ENCODE measurements around the gene AP2A2. TPM values are rescaled to one million over a fixed set of nuclear protein-coding genes. Genes with fewer than 3 reads are reported as not detected.

Gene AP2A2
- polyA plus RNA-seq, 3 donors, result 5.7 to 61.0 (median 8.2) TPM

DNA sequence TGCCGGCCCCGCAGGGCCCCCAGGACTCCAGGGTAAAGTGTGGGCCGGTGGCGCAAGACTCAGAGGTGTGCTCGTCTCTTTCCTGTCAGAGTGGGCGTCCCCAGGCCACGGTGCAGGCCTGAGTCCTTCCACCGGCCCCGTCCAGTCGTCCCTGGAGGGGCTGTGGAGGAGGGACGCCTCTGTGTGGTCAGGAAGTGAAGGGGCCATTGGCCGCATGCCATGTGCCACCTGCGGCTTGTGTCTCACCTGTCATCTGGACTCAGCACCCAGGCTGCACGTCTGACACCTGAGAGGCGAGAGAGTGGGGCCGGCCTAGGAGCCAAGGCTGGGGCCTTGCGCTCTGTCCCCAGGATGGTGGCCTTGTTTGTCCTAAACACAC is 85.6 kb downstream of the AP2A2 start:
- Histone ChIP-seq H3K27ac (ENCODE audit: low read depth in 1 of 2, low read length in 2 of 2) (no peak overlapping the region), H3K27me3 (ENCODE audit: control insufficient read depth in 2 of 2, insufficient read depth in 2 of 2, low read length in 2 of 2) (no peaks in the 10 kb centered on the region), H3K9ac (ENCODE audit: insufficient read depth, low read length, poor library complexity, severe bottlenecking) (no peak overlapping the region), H3K4me2 (replicated peaks; ENCODE audit: extremely low read depth, low read length, poor library complexity, severe bottlenecking) (no peak overlapping the region), H4K20me1 (ENCODE audit: insufficient read depth, low read length) (no peaks in the 10 kb centered on the region), H2AFZ (ENCODE audit: insufficient read depth, low read depth, low read length, poor library complexity, severe bottlenecking) (no peak overlapping the region), H3K9me3 (replicated peaks in 1 of 2; ENCODE audit: control insufficient read depth in 1 of 2, insufficient read depth in 1 of 2, low read length in 2 of 2) (no peaks in the 10 kb centered on the region), H3K4me3 (replicated peaks in 1 of 3; ENCODE audit: low read depth in 2 of 3, low read length in 3 of 3) (no peak overlapping the region), H3K4me1 (ENCODE audit: control insufficient read depth in 1 of 2, insufficient read depth in 2 of 2, low read length in 2 of 2) (no peaks in the 10 kb centered on the region), H3K36me3 (replicated peaks in 1 of 2; ENCODE audit: control insufficient read depth in 1 of 2, insufficient read depth in 2 of 2, low read length in 2 of 2) (peaks cover 45 to 56% of the 10 kb centered on the region in 2 donors), H3K79me2 (ENCODE audit: insufficient read depth, low read length) (no peaks in the 10 kb centered on the region)
- WGBS (ENCODE audit: insufficient coverage), result 91% methylated on average over 16 of the region's 17 CpGs
- no peak overlapping the region for H3K4me3 Mint-ChIP-seq
- H3K36me3 Mint-ChIP-seq, result peaks cover 48 to 51% of the 10 kb centered on the region in 2 donors
- H3K27ac Mint-ChIP-seq, result no peak overlapping the region
- TF ChIP-seq, protein P1, sequence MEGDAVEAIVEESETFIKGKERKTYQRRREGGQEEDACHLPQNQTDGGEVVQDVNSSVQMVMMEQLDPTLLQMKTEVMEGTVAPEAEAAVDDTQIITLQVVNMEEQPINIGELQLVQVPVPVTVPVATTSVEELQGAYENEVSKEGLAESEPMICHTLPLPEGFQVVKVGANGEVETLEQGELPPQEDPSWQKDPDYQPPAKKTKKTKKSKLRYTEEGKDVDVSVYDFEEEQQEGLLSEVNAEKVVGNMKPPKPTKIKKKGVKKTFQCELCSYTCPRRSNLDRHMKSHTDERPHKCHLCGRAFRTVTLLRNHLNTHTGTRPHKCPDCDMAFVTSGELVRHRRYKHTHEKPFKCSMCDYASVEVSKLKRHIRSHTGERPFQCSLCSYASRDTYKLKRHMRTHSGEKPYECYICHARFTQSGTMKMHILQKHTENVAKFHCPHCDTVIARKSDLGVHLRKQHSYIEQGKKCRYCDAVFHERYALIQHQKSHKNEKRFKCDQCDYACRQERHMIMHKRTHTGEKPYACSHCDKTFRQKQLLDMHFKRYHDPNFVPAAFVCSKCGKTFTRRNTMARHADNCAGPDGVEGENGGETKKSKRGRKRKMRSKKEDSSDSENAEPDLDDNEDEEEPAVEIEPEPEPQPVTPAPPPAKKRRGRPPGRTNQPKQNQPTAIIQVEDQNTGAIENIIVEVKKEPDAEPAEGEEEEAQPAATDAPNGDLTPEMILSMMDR (IDR thresholded peaks at IDR 0.05), result no peak
- DNase-seq, result no peak
- H3K9me3 Mint-ChIP-seq, result peaks cover 0 to 4% (median 0%) of the 10 kb centered on the region in 7 donors
- H3K4me1 Mint-ChIP-seq, result no peaks in the 10 kb centered on the region
- intact Hi-C loops (cut with micrococcal nuclease), result no loop called here
- no peaks in the 10 kb centered on the region for H3K27me3 Mint-ChIP-seq (ENCODE audit: low read depth in 3 of 3)

DNA sequence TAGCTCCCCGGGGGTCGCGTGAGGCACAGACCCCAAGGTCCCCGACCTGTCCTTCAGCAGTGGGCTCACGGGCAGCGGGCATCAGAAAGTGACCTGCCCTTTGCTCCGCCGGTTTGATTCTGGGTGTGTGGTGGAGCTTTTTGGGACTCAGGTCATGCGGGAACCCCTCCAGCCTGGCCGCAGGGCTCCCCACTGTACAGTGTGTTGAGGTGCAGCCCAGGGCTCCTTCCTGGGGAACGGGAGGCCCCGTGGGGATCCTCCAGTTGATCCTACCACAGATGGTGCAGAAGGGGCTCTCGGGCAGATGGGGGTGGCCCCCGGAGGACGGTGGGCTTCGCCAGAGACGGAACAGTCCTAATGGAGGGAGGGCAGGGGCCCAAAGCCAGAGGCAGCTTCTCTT is 86.6 kb downstream of the AP2A2 start:
- Histone ChIP-seq H3K27me3 (ENCODE audit: control insufficient read depth in 2 of 2, insufficient read depth in 2 of 2, low read length in 2 of 2) (no peaks in the 10 kb centered on the region), H3K27ac (ENCODE audit: low read depth in 1 of 2, low read length in 2 of 2) (no peak overlapping the region), H3K79me2 (ENCODE audit: insufficient read depth, low read length) (no peaks in the 10 kb centered on the region), H3K4me1 (ENCODE audit: control insufficient read depth in 1 of 2, insufficient read depth in 2 of 2, low read length in 2 of 2) (no peaks in the 10 kb centered on the region), H3K4me2 (replicated peaks; ENCODE audit: extremely low read depth, low read length, poor library complexity, severe bottlenecking) (no peak overlapping the region), H3K36me3 (replicated peaks in 1 of 2; ENCODE audit: control insufficient read depth in 1 of 2, insufficient read depth in 2 of 2, low read length in 2 of 2) (peaks cover 39 to 46% of the 10 kb centered on the region in 2 donors), H2AFZ (ENCODE audit: insufficient read depth, low read depth, low read length, poor library complexity, severe bottlenecking) (no peak overlapping the region), H3K4me3 (replicated peaks in 1 of 3; ENCODE audit: low read depth in 2 of 3, low read length in 3 of 3) (no peak overlapping the region), H3K9me3 (replicated peaks in 1 of 2; ENCODE audit: control insufficient read depth in 1 of 2, insufficient read depth in 1 of 2, low read length in 2 of 2) (peaks cover 0 to 6% of the 10 kb centered on the region in 2 donors), H3K9ac (ENCODE audit: insufficient read depth, low read length, poor library complexity, severe bottlenecking) (no peak overlapping the region), H4K20me1 (ENCODE audit: insufficient read depth, low read length) (peaks cover 3% of the 10 kb centered on the region)
- Mint-ChIP-seq H3K27ac (no peak overlapping the region), H3K27me3 (ENCODE audit: low read depth in 3 of 3) (no peaks in the 10 kb centered on the region), H3K36me3 (peaks cover 41 to 43% of the 10 kb centered on the region in 2 donors), H3K4me1 (no peaks in the 10 kb centered on the region), H3K4me3 (no peak overlapping the region), H3K9me3 (peaks cover 3 to 11% (median 9%) of the 10 kb centered on the region in 7 donors)
- WGBS (ENCODE audit: insufficient coverage), result 99% methylated on average over 14 of the region's 17 CpGs
- intact Hi-C loops (cut with micrococcal nuclease), result no loop called here
- no peak for DNase-seq
- TF ChIP-seq, protein P1 (IDR thresholded peaks at IDR 0.05), result no peak

All from CD14-positive monocyte (primary cell).